Measurements from ENCODE around the gene SPP2. TPM values are rescaled to one million over a fixed set of nuclear protein-coding genes. Genes with fewer than 3 reads are reported as not detected.

SPP2 gene
- total RNA-seq, 2 experiments from 2014 or later = not detected

DNA sequence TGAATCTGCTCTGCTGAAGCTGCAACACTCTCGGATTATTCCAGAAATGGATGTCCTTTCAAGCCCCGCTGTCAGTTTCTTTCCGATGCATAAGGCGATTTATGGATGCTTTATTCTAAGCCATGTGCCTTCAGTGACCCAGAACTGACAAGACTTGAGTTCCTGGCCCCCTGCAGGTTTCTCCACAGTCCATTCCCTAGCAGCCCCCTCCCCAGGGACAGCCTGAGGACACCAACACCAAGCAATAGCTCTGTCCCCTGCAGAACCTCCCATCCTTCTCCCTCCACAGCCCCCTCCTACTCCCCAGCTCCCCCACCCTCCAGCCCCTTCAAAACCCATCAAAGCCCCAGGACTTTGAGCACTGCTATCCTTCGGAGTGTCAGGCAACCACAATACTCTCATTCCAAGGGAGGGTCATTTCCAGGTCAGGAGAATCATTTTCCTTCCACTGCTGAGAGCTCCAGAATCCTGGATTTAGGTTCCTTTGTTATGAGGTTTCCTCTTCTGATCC, 24.6 kb upstream of the SPP2 start:
- peaks cover 4% of the 10 kb centered on the region for H3K36me3 Mint-ChIP-seq
- H3K4me3 Mint-ChIP-seq = peak overlapping the region; percentile 78
- peak overlapping the region; percentile 74 for H3K27ac Mint-ChIP-seq
- ATAC-seq (ENCODE audit: low read depth) = peak; percentile 12
- POLR2A ChIA-PET = interaction anchor here (1.2 to 1.5 kb wide), 2 partner anchors 36 to 75 kb away, joined by 3 to 5 read pairs; no protein-coding TSS in a partner anchor
- H3K9me3 Mint-ChIP-seq = peaks cover 10% of the 10 kb centered on the region
- H3K27me3 Mint-ChIP-seq = peaks cover 2% of the 10 kb centered on the region
- H3K4me1 Mint-ChIP-seq = peaks cover 21% of the 10 kb centered on the region
- no peak for DNase-seq

DNA sequence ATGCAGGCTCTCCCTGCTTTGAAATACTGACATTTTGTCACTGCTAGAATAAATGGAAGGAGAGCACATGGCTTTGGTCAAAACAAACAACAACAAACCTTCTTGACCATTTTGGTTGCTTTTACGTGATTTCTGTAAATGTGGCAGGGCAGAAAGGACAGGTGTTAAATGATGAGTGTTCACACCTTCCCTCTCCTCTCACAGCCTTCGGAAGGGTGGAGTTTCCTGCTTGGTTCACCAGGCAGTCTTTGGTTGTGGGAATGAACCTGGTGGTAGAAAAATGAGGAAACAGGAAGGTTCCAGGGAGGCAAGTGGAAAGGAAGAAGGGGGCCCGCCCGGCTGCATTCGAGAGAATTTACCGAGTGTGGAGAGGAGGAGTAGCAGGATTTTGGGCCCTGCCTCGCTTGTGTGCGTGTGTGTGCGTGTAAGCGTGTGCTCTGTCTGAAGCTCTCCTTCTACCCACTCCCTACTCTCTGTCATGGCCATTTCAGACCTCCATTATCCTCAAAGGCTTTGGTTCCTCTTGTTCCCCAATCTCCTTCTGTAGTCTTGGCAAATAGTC, 23.7 kb upstream of the SPP2 start:
- POLR2A ChIA-PET = no interaction called here
- no peak for ATAC-seq (ENCODE audit: low read depth)
- Mint-ChIP-seq H3K4me1 (peaks cover 21% of the 10 kb centered on the region), H3K27me3 (peaks cover 2% of the 10 kb centered on the region), H3K9me3 (peaks cover 10% of the 10 kb centered on the region), H3K36me3 (peaks cover 4% of the 10 kb centered on the region), H3K27ac (no peak overlapping the region), H3K4me3 (no peak overlapping the region)
- no peak for DNase-seq

DNA sequence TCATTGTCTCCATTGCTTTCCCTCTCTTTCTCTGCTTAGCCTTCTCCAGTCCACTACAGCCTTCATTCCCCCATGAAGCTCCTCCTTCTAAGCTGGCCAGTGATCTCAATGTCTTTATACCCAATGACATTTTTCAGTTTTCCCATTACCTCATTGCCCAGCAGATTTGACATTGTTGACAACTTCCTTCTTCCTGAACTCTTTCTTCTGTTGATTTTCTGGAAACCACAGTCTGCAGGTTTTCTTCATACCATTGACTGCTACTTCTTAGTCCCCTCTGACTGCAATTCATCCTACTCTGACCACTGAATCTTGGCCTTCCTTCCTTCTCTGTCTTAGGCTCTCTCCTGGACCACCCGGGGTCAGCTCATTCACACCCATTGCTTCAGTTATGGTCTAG, 22.9 kb upstream of the SPP2 start:
- Mint-ChIP-seq H3K27me3 (peaks cover 2% of the 10 kb centered on the region), H3K4me1 (peaks cover 27% of the 10 kb centered on the region), H3K4me3 (no peak overlapping the region), H3K27ac (peak overlapping the region; percentile 8), H3K36me3 (peaks cover 7% of the 10 kb centered on the region), H3K9me3 (peaks cover 7% of the 10 kb centered on the region)
- no peak for DNase-seq
- no peak for ATAC-seq (ENCODE audit: low read depth)
- POLR2A ChIA-PET = no interaction called here

DNA sequence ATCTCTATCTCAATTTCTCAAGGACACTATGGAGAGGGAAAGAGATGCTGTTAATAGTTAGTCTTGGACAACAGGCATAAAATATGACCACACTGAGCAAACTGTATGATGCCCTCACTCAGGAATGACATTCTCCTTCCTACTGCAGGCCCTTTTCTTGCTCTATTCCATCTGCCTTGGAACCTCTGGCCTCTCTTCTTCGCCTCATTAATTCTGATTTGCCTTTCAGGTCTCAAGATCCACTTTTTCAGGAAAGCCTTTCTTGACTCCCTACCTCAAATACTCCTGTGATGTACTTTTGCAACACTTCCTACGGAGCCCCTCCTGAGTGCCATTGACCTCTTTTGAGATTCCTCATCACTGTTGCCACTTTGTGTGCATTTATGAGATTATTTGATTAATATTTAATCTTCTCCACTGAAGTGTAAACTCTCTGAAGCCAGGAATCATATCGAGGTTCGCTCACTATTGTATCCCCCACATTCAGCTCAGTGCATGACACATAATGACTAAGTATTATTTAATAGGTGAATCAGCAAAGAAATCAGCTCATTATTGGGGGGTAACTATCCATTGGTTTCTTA, 21.3 kb upstream of the SPP2 start:
- H3K4me3 Mint-ChIP-seq = no peak overlapping the region
- peaks cover 28% of the 10 kb centered on the region for H3K4me1 Mint-ChIP-seq
- no peak for ATAC-seq (ENCODE audit: low read depth)
- H3K36me3 Mint-ChIP-seq = peaks cover 13% of the 10 kb centered on the region
- POLR2A ChIA-PET = no interaction called here
- H3K27ac Mint-ChIP-seq = no peak overlapping the region
- peaks cover 5% of the 10 kb centered on the region for H3K9me3 Mint-ChIP-seq
- no peak for DNase-seq
- peaks cover 2% of the 10 kb centered on the region for H3K27me3 Mint-ChIP-seq

DNA sequence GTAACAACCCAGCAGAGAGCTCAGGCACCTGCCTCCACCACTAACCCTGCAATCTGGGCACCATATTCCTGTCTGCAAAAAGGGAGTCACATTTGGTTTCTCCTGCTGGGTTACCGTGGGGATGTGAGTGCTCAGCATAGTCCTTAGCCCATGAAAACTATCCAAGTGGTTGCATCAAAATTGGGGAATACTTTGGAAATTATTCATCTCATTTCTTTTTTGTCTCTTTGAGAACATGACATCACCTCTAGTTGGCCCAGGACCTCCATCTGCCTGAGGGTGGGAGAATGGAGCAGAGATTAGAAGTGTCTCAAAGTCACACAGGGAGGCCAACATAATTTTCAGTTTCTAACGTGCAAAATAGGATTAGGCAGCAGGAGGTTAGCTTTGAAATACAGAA, 19.3 kb upstream of the SPP2 start:
- POLR2A ChIA-PET = no interaction called here
- Mint-ChIP-seq H3K36me3 (peaks cover 16% of the 10 kb centered on the region), H3K4me3 (no peak overlapping the region), H3K27me3 (peaks cover 3% of the 10 kb centered on the region), H3K4me1 (peaks cover 19% of the 10 kb centered on the region), H3K27ac (no peak overlapping the region), H3K9me3 (peaks cover 9% of the 10 kb centered on the region)
- ATAC-seq (ENCODE audit: low read depth) = no peak
- no peak for DNase-seq

DNA sequence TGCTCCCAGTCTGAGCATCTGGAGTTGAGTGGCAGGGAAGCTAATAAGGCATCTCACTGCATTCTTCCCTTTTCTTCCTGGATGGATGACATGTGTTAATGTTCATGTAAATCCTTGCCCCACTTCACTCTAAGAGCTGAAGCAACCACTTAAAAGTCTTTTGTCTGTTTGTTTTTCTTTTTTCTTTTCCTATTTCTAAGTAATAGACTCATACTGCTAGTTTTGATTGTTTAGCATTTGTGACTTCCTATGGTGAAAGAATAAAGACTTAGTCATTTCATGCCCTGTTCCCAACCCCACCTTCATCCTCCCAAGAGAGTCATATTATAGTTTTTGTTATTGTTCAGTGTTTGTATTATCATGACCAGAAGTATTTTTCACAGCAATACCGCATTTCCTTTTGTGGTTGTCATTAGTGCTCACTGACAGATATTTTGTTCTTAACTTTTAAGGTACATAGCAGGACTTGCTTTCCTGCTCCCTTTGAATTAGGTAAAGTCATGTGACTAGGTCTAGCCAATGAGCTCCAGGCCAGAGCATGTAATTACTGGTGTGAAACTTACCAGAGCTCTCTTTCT, 18.1 kb upstream of the SPP2 start:
- DNase-seq (no peak), ATAC-seq (ENCODE audit: low read depth) (peak; percentile 87)
- H3K27me3 Mint-ChIP-seq = peaks cover 10% of the 10 kb centered on the region
- no peak overlapping the region for H3K4me3 Mint-ChIP-seq
- H3K36me3 Mint-ChIP-seq = peaks cover 16% of the 10 kb centered on the region
- POLR2A ChIA-PET = interaction anchor here (0.6 to 0.8 kb wide), 2 partner anchors 15 to 42 kb away, joined by 3 read pairs; no protein-coding TSS in a partner anchor
- H3K9me3 Mint-ChIP-seq = peaks cover 17% of the 10 kb centered on the region
- peak overlapping the region; percentile 2 for H3K27ac Mint-ChIP-seq
- H3K4me1 Mint-ChIP-seq = peaks cover 14% of the 10 kb centered on the region

DNA sequence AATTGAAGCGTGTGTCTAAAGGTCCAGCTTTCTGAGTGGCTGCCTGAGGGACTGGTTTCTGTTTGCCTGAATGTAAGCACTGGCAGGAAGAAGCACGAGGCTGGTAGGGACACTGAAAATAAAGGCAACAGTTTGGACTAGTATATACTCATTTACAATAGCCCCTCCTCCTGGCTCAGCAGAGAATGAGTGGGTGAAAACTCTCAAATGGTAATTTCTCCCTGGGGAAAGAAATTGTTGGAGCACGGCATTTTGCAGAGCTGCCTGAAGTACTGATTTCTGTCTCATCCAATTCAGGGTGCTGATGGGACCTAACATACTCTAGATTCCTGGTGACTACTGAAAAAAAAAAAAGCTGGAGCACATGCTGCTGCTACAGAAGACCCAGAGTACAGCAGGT, 17.3 kb upstream of the SPP2 start:
- H3K4me3 Mint-ChIP-seq = no peak overlapping the region
- DNase-seq (no peak), ATAC-seq (ENCODE audit: low read depth) (no peak)
- H3K4me1 Mint-ChIP-seq = peaks cover 9% of the 10 kb centered on the region
- peaks cover 16% of the 10 kb centered on the region for H3K36me3 Mint-ChIP-seq
- peaks cover 20% of the 10 kb centered on the region for H3K9me3 Mint-ChIP-seq
- no peak overlapping the region for H3K27ac Mint-ChIP-seq
- POLR2A ChIA-PET = interaction anchor here (0.6 kb wide), 2 partner anchors 15 to 31 kb away, joined by 3 to 6 read pairs; no protein-coding TSS in a partner anchor
- H3K27me3 Mint-ChIP-seq = peaks cover 14% of the 10 kb centered on the region

DNA sequence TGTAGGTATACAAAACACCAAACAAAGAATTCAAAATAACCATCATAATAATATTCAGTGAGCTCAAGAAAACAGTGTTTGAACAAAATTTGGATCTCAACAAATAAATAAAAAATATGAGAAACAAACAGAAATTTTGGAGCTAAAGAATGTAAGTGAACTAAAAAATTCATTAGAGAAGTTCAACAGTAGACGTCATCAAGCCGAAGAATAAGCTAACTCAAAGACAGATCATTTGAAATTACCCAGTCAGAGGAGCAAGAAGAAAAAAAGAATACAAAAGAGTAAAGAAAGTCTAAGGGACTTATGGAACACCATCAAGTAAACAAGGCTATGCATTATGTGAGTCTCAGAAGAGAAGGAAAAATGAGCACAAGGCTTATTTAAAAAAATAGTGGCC, 16.6 kb upstream of the SPP2 start:
- H3K27ac Mint-ChIP-seq = no peak overlapping the region
- H3K36me3 Mint-ChIP-seq = peaks cover 16% of the 10 kb centered on the region
- peaks cover 16% of the 10 kb centered on the region for H3K27me3 Mint-ChIP-seq
- peaks cover 19% of the 10 kb centered on the region for H3K9me3 Mint-ChIP-seq
- H3K4me1 Mint-ChIP-seq = peaks cover 8% of the 10 kb centered on the region
- DNase-seq = no peak
- ATAC-seq (ENCODE audit: low read depth) = no peak
- POLR2A ChIA-PET = no interaction called here
- no peak overlapping the region for H3K4me3 Mint-ChIP-seq

DNA sequence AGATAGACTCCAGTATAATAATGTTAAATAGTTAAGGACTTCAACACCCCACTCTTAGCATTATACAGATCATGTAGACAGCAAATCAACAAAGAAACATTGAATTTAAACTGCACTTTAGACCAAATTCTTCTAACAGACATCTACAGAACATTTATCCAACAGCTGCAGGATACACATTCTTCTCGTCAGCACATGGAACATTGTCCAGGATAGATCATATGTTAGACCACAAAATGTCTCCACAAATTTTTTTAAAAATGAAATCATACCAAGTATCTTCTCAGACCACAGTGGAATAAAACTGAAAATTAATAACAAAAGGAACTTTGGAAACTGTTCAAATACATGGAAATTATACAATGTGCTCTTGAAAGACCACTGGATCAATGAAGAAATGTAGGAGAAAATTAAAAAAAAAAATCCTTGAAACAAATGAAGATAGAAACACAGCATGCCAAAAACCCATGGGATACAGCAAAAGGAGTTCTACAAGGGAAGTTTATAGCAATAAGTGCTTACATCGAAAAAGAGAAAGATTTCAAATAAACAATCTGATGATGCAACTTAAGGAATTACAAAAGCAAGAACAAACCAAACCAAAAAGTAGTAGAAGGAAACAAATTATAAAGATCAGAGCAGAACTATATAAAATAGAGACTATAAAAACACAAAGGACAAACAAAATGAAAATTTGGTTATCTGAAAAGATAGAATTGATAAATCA, 12.3 kb upstream of the SPP2 start:
- Mint-ChIP-seq H3K27ac (no peak overlapping the region), H3K9me3 (peaks cover 19% of the 10 kb centered on the region), H3K27me3 (peaks cover 40% of the 10 kb centered on the region), H3K4me1 (no peaks in the 10 kb centered on the region), H3K36me3 (peaks cover 11% of the 10 kb centered on the region), H3K4me3 (no peak overlapping the region)
- DNase-seq (no peak), ATAC-seq (ENCODE audit: low read depth) (no peak)
- POLR2A ChIA-PET = no interaction called here

DNA sequence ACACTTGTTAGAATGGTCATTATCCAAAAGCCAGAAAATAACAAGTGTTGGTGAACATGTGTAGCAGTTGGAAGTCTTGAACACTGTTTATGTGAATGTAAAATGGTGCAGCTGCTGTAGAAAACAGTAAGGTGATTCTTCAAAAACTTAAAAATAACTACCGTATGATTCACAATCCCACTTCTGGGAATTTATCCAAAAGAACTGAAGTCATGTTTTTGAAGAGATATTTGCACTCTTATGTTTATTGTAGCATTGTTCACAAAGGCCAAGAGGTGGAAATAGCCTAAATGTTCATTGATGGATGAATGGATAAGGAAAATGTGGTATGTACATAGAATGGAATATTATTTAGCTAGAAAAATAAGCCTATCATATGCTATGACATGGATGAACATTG, 6.3 kb upstream of the SPP2 start:
- DNase-seq (no peak), ATAC-seq (ENCODE audit: low read depth) (no peak)
- Mint-ChIP-seq H3K27ac (no peak overlapping the region), H3K36me3 (peaks cover 3% of the 10 kb centered on the region), H3K27me3 (peaks cover 45% of the 10 kb centered on the region), H3K4me3 (no peak overlapping the region), H3K9me3 (peaks cover 4% of the 10 kb centered on the region), H3K4me1 (no peaks in the 10 kb centered on the region)
- POLR2A ChIA-PET = no interaction called here

DNA sequence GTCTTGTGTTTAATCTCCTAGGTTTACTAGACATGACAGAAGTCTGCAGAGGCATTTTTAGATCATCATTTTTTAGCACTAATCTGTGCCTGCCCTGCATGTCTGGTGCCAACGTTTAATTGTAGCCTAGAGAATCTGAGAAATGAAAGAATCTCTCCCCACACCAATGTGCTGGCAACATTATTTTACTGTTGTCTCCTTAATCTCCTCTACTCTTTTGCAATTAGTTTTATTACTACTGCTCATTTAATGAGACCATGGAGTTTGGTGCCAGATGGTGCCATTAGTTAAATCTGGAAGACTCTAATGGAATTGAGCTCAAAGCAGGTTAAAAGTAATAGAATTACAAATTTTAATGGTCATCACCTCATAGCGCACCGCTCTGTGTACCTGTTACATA, 4.0 kb upstream of the SPP2 start:
- H3K27me3 Mint-ChIP-seq = peaks cover 36% of the 10 kb centered on the region
- H3K4me1 Mint-ChIP-seq = no peaks in the 10 kb centered on the region
- H3K27ac Mint-ChIP-seq = no peak overlapping the region
- peaks cover 4% of the 10 kb centered on the region for H3K9me3 Mint-ChIP-seq
- DNase-seq = no peak
- POLR2A ChIA-PET = no interaction called here
- no peak for ATAC-seq (ENCODE audit: low read depth)
- H3K36me3 Mint-ChIP-seq = peaks cover 3% of the 10 kb centered on the region
- H3K4me3 Mint-ChIP-seq = no peak overlapping the region

DNA sequence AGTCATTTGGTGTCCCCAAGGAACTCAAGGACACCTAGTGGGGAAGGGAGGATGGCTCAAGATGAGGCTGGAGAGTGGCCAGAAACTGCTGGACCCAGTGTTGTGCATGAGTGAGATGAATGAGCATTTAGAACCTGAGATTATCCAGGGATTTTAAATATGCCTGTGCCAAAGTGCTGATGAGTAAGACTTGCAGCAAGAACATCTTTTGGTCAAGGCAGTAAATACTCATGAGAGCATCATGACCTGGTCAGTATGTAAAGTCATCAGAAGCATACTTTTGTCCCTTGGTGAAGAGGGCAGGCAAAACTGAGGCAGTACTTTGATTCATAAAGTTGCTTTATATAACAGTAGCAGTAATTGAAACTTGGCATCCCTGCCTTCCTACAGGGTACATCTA, 3.1 kb upstream of the SPP2 start:
- POLR2A ChIA-PET = no interaction called here
- Mint-ChIP-seq H3K4me3 (no peak overlapping the region), H3K27ac (no peak overlapping the region), H3K4me1 (no peaks in the 10 kb centered on the region), H3K36me3 (peaks cover 3% of the 10 kb centered on the region), H3K27me3 (peaks cover 34% of the 10 kb centered on the region), H3K9me3 (peaks cover 4% of the 10 kb centered on the region)
- no peak for ATAC-seq (ENCODE audit: low read depth)
- DNase-seq = no peak

DNA sequence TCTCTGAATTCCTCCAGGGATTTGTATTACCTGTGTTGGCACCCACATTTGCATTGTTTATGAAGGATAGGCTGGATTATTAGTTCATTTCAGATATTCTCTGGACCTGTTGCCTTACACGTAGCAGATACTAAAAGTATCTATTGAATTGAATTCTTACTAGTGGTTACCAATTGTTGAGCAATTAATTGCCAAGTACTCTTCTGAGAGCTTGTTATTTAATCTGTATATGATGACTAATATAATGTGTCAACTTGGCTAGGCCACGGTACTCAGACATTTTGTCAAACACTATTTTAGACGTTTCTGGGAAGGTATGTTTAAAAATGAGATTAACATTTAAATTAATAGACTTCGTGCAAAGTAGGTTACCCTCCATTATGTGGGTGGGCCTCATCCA, 2.5 kb upstream of the SPP2 start:
- peaks cover 3% of the 10 kb centered on the region for H3K36me3 Mint-ChIP-seq
- DNase-seq (no peak), ATAC-seq (ENCODE audit: low read depth) (no peak)
- H3K4me1 Mint-ChIP-seq = no peaks in the 10 kb centered on the region
- peaks cover 4% of the 10 kb centered on the region for H3K9me3 Mint-ChIP-seq
- POLR2A ChIA-PET = no interaction called here
- no peak overlapping the region for H3K4me3 Mint-ChIP-seq
- peaks cover 30% of the 10 kb centered on the region for H3K27me3 Mint-ChIP-seq
- no peak overlapping the region for H3K27ac Mint-ChIP-seq

Data from activated naive CD8-positive, alpha-beta T cell treated with anti-CD3 and anti-CD28 coated beads, Interleukin-2, amount 10 ng/mL, durations not matched to agents 7 days and 5 days (primary cell).